ENCODE results near the gene AP2M1. TPM values are rescaled to one million over a fixed set of nuclear protein-coding genes. Genes with fewer than 3 reads are reported as not detected.
A peak's percentile ranks its signal among the peaks of the same experiment; 100 is the strongest.

Gene AP2M1
- polyA plus RNA-seq, 1 donor from 2014 or later, result 551 TPM

GRCh38 chr3:184186902-184187207 is 12.2 kb downstream of the AP2M1 start:
- no peaks in the 10 kb centered on the region for H3K36me3 ChIP-seq (ENCODE audit: insufficient read depth, low read length)
- H3K4me3 ChIP-seq (ENCODE audit: low read length), result peak overlapping the region; percentile 88
- H3K9ac ChIP-seq (ENCODE audit: low read length), result peak overlapping the region; percentile 81
- H3K27me3 ChIP-seq (ENCODE audit: insufficient read depth, low read depth, low read length), result no peaks in the 10 kb centered on the region
- H3K9me3 ChIP-seq (ENCODE audit: low read length), result no peaks in the 10 kb centered on the region
- no peaks in the 10 kb centered on the region for H3F3A ChIP-seq (ENCODE audit: insufficient read depth, low read length, poor library complexity, severe bottlenecking)
- H3K79me2 ChIP-seq (replicated peaks; ENCODE audit: insufficient read depth, low read length), result peaks cover 20% of the 10 kb centered on the region
- peak overlapping the region; percentile 68 for H3K4me2 ChIP-seq (ENCODE audit: low read length)
- no peak for TF ChIP-seq EZH2 (IDR thresholded peaks at IDR 0.05; ENCODE audit: borderline replicate concordance, insufficient read depth, low read length, poor library complexity, severe bottlenecking)
- TF ChIP-seq REST (IDR thresholded peaks at IDR 0.05; ENCODE audit: borderline replicate concordance), result no peak
- TF ChIP-seq RAD21 (conservative IDR thresholded peaks at IDR 0.05), result no peak
- no peak for TF ChIP-seq POLR2AphosphoS5 (IDR thresholded peaks at IDR 0.05)
- no peak for TF ChIP-seq TAF1 (IDR thresholded peaks at IDR 0.05; ENCODE audit: low read depth)
- no peak for TF ChIP-seq MXI1 (conservative IDR thresholded peaks at IDR 0.05; ENCODE audit: poor library complexity, severe bottlenecking)
- TF ChIP-seq SMC3 (conservative IDR thresholded peaks at IDR 0.05; ENCODE audit: poor library complexity), result no peak
- TF ChIP-seq CTCF (IDR thresholded peaks at IDR 0.05; ENCODE audit: poor library complexity, severe bottlenecking), result no peak
- no peaks in the 10 kb centered on the region for H4K20me1 ChIP-seq (ENCODE audit: insufficient read depth)
- H3K27ac ChIP-seq (ENCODE audit: low read length), result no peak overlapping the region
- H2AFZ ChIP-seq (ENCODE audit: low read depth, low read length), result no peak overlapping the region
- H3K9me2 ChIP-seq (ENCODE audit: insufficient read depth, low read length), result no peaks in the 10 kb centered on the region

- Histone ChIP-seq H4K20me1 (ENCODE audit: insufficient read depth) (no peaks in the 10 kb centered on the region), H3K27ac (ENCODE audit: low read length) (no peak overlapping the region), H3F3A (ENCODE audit: insufficient read depth, low read length, poor library complexity, severe bottlenecking) (no peaks in the 10 kb centered on the region), H3K27me3 (ENCODE audit: insufficient read depth, low read depth, low read length) (no peaks in the 10 kb centered on the region), H3K4me2 (ENCODE audit: low read length) (no peak overlapping the region), H3K9me3 (ENCODE audit: low read length) (no peaks in the 10 kb centered on the region), H2AFZ (ENCODE audit: low read depth, low read length) (no peak overlapping the region), H3K79me2 (replicated peaks; ENCODE audit: insufficient read depth, low read length) (peaks cover 20% of the 10 kb centered on the region), H3K36me3 (ENCODE audit: insufficient read depth, low read length) (no peaks in the 10 kb centered on the region), H3K9ac (ENCODE audit: low read length) (no peak overlapping the region), H3K9me2 (ENCODE audit: insufficient read depth, low read length) (no peaks in the 10 kb centered on the region), H3K4me3 (ENCODE audit: low read length) (peak overlapping the region; percentile 88)
- TF ChIP-seq TAF1 (IDR thresholded peaks at IDR 0.05; ENCODE audit: low read depth) (no peak), CTCF (IDR thresholded peaks at IDR 0.05; ENCODE audit: poor library complexity, severe bottlenecking) (no peak), RAD21 (conservative IDR thresholded peaks at IDR 0.05) (no peak), REST (IDR thresholded peaks at IDR 0.05; ENCODE audit: borderline replicate concordance) (no peak), MXI1 (conservative IDR thresholded peaks at IDR 0.05; ENCODE audit: poor library complexity, severe bottlenecking) (no peak), POLR2AphosphoS5 (IDR thresholded peaks at IDR 0.05) (no peak), EP300 (conservative IDR thresholded peaks at IDR 0.05; ENCODE audit: poor library complexity, severe bottlenecking) (no peak), SMC3 (conservative IDR thresholded peaks at IDR 0.05; ENCODE audit: poor library complexity) (no peak), EZH2 (IDR thresholded peaks at IDR 0.05; ENCODE audit: borderline replicate concordance, insufficient read depth, low read length, poor library complexity, severe bottlenecking) (no peak)
Measured at GRCh38 chr3:184188080-184188479, 13.4 kb downstream of the AP2M1 start.
